ENCODE data around the gene DIPK2B. TPM values are rescaled to one million over a fixed set of nuclear protein-coding genes. Genes with fewer than 3 reads are reported as not detected.

The DIPK2B gene
- total and polyA plus RNA-seq, 2 of the 13 experiments (the other 11 are each of a cell fraction or from before 2014, with no cell fraction given), result not detected

DNA sequence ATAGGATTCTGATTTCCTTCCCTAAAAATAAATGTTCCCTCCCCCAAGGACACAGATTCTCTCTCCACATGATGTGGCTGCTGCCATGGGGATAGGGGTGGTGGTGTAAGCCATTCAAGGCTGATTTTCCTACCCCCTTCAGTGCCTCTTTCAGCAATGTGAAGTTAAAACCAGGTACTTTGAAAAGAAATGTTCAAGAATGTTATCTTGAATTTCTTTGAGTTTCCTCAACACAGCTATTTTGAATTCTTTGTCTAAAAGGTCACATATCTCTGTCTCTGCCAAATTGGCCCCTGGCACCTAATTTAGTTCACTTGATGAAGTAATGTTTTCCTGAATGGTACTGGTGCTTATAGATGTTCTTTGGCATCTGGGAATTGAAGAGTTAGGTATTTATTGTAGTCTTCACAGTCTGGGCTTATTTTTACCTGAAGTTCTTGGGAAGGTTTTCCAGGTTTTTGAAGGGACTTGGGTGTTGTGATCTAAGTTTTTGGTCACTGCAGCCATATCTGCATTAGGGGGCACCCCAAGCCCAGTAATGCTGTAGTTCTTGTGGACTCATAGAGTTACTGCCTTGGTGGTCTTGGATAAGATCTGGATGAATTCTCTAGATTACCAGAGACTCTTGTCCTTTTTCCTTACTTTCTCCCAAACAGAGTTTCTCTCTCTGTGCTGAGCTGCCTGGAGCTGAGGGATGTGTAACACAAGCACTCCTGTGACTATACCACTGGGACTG is 7.6 kb upstream of the DIPK2B start (continued):
- TF ChIP-seq, protein P1, sequence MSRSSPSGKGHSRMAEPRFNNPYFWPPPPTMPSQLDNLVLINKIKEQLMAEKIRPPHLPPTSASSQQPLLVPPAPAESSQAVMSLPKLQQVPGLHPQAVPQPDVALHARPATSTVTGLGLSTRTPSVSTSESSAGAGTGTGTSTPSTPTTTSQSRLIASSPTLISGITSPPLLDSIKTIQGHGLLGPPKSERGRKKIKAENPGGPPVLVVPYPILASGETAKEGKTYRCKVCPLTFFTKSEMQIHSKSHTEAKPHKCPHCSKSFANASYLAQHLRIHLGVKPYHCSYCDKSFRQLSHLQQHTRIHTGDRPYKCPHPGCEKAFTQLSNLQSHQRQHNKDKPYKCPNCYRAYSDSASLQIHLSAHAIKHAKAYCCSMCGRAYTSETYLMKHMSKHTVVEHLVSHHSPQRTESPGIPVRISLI (CRISPR knock-in tag; IDR thresholded peaks at IDR 0.05; ENCODE audit: borderline replicate concordance), result no peak
- TF ChIP-seq ZIK1 (CRISPR knock-in tag; IDR thresholded peaks at IDR 0.05; ENCODE audit: borderline replicate concordance, low read depth) (no peak), SRSF9 (IDR thresholded peaks at IDR 0.05; ENCODE audit: borderline replicate concordance, insufficient read depth, low read depth, low read length, poor library complexity, severe bottlenecking) (no peak), SNRNP70 (IDR thresholded peaks at IDR 0.05; ENCODE audit: low read depth, low read length) (no peak), HOXD1 (CRISPR knock-in tag; IDR thresholded peaks at IDR 0.05) (no peak), ATM (IDR thresholded peaks at IDR 0.05; ENCODE audit: borderline replicate concordance) (no peak), ZNF441 (CRISPR knock-in tag; IDR thresholded peaks at IDR 0.05; ENCODE audit: borderline replicate concordance) (no peak), NAIF1 (CRISPR knock-in tag; IDR thresholded peaks at IDR 0.05; ENCODE audit: borderline replicate concordance) (no peak)

DNA sequence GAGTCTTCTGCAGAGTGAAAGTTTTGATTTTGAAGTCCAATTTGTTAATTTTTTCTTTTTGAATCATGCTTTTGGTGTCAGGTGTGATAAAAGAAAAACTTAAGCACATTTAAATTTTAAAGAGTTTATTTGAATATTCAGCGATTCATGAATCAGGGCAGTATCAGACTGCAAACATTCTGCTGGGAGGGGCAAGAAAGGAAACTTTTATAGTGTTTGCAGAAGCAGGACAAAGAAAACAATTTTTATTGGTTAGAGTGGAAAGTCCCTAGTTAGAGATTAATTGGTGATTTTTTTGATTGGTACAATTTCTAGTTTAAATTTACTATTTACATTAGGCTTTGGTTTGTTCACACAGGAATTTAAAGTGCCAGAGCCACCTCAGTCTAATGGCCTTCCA is 1.5 kb upstream of the DIPK2B start:
- ChIA-PET CTCF (ENCODE audit: low intra/inter-chr PET ratio, low total read pairs) (no interaction called here), POLR2A (no interaction called here)
- Histone ChIP-seq H3K9ac (ENCODE audit: insufficient read depth, low read depth, low read length) (no peak overlapping the region), H3K4me1 (ENCODE audit: insufficient read depth, low read length) (no peaks in the 10 kb centered on the region), H3K79me2 (ENCODE audit: insufficient read depth, low read length) (no peaks in the 10 kb centered on the region), H3K27ac (ENCODE audit: extremely low read length, insufficient read depth, low read length) (no peak overlapping the region), H3K27me3 (ENCODE audit: control insufficient read depth in 1 of 2, insufficient read depth in 2 of 2, low read length in 2 of 2) (no peaks in the 10 kb centered on the region), H3K9me3 (ENCODE audit: low read length) (no peaks in the 10 kb centered on the region), H2AFZ (ENCODE audit: low read length) (no peak overlapping the region), H3K4me2 (ENCODE audit: low read depth, low read length) (no peak overlapping the region), H3K36me3 (replicated peaks in 1 of 2; ENCODE audit: control insufficient read depth in 1 of 2, insufficient read depth in 2 of 2, low read length in 2 of 2) (no peaks in the 10 kb centered on the region), H3K4me3 (replicated peaks in 1 of 3; ENCODE audit: insufficient read depth in 1 of 3, low read depth in 2 of 3, low read length in 3 of 3) (no peak overlapping the region), H4K20me1 (ENCODE audit: insufficient read depth, low read length) (no peaks in the 10 kb centered on the region)
- ATAC-seq, result no peak
- in situ Hi-C loops (cut with HindIII; ENCODE audit: extremely low pct_ligation_motif_present, low pct_unique_long_range_greater_than_20kb) (no loop called here), intact Hi-C loops (cut with micrococcal nuclease; ENCODE audit: unreplicated experiment) (no loop called here)
- 0% methylated on average over 1 of the region's 1 CpG for WGBS (ENCODE audit: low lambda C conversion rate)
- FAIRE-seq, result no peak
- BruUV-seq (replicated peaks), result no TSS peak
- DNase-seq (ENCODE audit: low spot score), result no peak
- TF ChIP-seq, protein P2, sequence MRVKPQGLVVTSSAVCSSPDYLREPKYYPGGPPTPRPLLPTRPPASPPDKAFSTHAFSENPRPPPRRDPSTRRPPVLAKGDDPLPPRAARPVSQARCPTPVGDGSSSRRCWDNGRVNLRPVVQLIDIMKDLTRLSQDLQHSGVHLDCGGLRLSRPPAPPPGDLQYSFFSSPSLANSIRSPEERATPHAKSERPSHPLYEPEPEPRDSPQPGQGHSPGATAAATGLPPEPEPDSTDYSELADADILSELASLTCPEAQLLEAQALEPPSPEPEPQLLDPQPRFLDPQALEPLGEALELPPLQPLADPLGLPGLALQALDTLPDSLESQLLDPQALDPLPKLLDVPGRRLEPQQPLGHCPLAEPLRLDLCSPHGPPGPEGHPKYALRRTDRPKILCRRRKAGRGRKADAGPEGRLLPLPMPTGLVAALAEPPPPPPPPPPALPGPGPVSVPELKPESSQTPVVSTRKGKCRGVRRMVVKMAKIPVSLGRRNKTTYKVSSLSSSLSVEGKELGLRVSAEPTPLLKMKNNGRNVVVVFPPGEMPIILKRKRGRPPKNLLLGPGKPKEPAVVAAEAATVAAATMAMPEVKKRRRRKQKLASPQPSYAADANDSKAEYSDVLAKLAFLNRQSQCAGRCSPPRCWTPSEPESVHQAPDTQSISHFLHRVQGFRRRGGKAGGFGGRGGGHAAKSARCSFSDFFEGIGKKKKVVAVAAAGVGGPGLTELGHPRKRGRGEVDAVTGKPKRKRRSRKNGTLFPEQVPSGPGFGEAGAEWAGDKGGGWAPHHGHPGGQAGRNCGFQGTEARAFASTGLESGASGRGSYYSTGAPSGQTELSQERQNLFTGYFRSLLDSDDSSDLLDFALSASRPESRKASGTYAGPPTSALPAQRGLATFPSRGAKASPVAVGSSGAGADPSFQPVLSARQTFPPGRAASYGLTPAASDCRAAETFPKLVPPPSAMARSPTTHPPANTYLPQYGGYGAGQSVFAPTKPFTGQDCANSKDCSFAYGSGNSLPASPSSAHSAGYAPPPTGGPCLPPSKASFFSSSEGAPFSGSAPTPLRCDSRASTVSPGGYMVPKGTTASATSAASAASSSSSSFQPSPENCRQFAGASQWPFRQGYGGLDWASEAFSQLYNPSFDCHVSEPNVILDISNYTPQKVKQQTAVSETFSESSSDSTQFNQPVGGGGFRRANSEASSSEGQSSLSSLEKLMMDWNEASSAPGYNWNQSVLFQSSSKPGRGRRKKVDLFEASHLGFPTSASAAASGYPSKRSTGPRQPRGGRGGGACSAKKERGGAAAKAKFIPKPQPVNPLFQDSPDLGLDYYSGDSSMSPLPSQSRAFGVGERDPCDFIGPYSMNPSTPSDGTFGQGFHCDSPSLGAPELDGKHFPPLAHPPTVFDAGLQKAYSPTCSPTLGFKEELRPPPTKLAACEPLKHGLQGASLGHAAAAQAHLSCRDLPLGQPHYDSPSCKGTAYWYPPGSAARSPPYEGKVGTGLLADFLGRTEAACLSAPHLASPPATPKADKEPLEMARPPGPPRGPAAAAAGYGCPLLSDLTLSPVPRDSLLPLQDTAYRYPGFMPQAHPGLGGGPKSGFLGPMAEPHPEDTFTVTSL (CRISPR knock-in tag; IDR thresholded peaks at IDR 0.05; ENCODE audit: borderline replicate concordance), result no peak
- TF ChIP-seq, protein P3, sequence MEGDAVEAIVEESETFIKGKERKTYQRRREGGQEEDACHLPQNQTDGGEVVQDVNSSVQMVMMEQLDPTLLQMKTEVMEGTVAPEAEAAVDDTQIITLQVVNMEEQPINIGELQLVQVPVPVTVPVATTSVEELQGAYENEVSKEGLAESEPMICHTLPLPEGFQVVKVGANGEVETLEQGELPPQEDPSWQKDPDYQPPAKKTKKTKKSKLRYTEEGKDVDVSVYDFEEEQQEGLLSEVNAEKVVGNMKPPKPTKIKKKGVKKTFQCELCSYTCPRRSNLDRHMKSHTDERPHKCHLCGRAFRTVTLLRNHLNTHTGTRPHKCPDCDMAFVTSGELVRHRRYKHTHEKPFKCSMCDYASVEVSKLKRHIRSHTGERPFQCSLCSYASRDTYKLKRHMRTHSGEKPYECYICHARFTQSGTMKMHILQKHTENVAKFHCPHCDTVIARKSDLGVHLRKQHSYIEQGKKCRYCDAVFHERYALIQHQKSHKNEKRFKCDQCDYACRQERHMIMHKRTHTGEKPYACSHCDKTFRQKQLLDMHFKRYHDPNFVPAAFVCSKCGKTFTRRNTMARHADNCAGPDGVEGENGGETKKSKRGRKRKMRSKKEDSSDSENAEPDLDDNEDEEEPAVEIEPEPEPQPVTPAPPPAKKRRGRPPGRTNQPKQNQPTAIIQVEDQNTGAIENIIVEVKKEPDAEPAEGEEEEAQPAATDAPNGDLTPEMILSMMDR (CRISPR knock-in tag; IDR thresholded peaks at IDR 0.05), result no peak
- TF ChIP-seq RBAK (CRISPR knock-in tag; IDR thresholded peaks at IDR 0.05) (no peak), ZNF7 (CRISPR knock-in tag; IDR thresholded peaks at IDR 0.05) (no peak), HMG20A (CRISPR knock-in tag; IDR thresholded peaks at IDR 0.05; ENCODE audit: borderline replicate concordance) (no peak), RFX3 (CRISPR knock-in tag; IDR thresholded peaks at IDR 0.05) (no peak), MIXL1 (CRISPR knock-in tag; IDR thresholded peaks at IDR 0.05) (no peak)
